RPMI7951 (cell line): ENCODE measurements around the gene PAGR1. TPM values are rescaled to one million over a fixed set of nuclear protein-coding genes. Genes with fewer than 3 reads are reported as not detected.
"Not testable (repeated sequence)": the region's sequence is repeated elsewhere in the genome, so short reads cannot be mapped to it uniquely, and the experiment has no call there.

Source experiments
- DNase-seq: peaks from one replicate; pipeline ENCODE4 v3.0.0-alpha.2; 2012; ENCODE audit warnings: low read depth
- total RNA-seq: library from RNA; depleted of rRNA; stranded (reverse); fragments of >200 nt; shearing (Covaris generic); gene quantifications from 2 replicates; pipeline ENCODE4 v1.2.3, GENCODE V29; 2014

Gene PAGR1
- total RNA-seq, 1 experiment from 2014 or later, result 22.8 TPM

GRCh38 chr16:29791845-29792807 is 23.8 kb upstream of the PAGR1 start:
- DNase-seq, result no peak

- DNase-seq, result not testable (repeated sequence)
Measured at GRCh38 chr16:29793153-29793552, 22.8 kb upstream of the PAGR1 start.

GRCh38 chr16:29794231-29794710 is 21.7 kb upstream of the PAGR1 start:
- no peak for DNase-seq

DNA sequence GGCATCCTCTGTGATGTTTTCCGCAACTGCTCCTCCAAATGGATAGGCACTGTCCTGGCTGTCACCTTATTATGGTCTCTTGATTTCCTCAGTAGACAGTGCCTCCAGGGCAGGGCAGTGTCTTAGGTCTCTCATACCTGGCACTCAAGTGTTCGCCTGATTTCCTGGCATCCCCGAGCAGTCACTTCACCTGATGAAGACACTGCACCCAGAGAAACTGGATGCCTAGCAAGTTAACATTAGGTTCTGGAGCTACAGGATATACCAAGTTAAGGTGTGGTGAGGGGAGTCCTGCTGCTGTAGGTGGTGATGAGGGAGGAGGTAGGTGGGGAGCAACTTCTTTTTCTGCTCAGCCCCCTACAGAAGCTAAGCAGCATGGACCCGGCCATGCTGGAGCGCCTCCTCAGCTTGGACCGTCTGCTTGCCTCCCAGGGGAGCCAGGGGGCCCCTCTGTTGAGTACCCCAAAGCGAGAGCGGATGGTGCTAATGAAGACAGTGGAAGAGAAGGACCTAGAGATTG is 13.5 kb upstream of the PAGR1 start:
- no peak for DNase-seq

DNA sequence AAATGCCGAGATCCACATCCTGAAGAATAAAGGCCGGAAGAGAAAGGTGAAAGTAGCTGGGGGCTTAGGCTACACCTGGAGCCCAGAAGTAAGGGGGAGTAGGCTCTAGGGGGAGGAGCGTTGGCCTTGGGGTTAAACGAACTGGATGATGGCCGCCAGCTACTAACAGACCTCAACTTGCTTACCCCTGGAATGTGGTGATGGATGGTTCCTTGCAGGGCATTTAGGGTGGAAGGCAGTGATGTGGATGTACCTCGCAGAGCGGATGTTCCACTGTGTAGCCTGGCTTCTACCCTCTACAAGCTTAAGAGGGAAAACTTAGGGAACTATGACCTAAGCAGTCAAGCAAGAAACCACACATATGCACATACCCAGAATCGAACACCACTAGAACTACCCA is 11.9 kb upstream of the PAGR1 start:
- no peak for DNase-seq

GRCh38 chr16:29804455-29805231 is 11.3 kb upstream of the PAGR1 start:
- peak; percentile 50 for DNase-seq

- peak; percentile 94 for DNase-seq
Measured at GRCh38 chr16:29805232-29806098, 10.5 kb upstream of the PAGR1 start.

GRCh38 chr16:29806099-29806579 is 9.8 kb upstream of the PAGR1 start, which contains the start of gene MAZ:
MAZ (plus strand) TSS chr16:29806529; CDS start chr16:29806702, 173 bp downstream.
- DNase-seq, result no peak

GRCh38 chr16:29806641-29807425 is 9.1 kb upstream of the PAGR1 start:
- peak; percentile 64 for DNase-seq

DNA sequence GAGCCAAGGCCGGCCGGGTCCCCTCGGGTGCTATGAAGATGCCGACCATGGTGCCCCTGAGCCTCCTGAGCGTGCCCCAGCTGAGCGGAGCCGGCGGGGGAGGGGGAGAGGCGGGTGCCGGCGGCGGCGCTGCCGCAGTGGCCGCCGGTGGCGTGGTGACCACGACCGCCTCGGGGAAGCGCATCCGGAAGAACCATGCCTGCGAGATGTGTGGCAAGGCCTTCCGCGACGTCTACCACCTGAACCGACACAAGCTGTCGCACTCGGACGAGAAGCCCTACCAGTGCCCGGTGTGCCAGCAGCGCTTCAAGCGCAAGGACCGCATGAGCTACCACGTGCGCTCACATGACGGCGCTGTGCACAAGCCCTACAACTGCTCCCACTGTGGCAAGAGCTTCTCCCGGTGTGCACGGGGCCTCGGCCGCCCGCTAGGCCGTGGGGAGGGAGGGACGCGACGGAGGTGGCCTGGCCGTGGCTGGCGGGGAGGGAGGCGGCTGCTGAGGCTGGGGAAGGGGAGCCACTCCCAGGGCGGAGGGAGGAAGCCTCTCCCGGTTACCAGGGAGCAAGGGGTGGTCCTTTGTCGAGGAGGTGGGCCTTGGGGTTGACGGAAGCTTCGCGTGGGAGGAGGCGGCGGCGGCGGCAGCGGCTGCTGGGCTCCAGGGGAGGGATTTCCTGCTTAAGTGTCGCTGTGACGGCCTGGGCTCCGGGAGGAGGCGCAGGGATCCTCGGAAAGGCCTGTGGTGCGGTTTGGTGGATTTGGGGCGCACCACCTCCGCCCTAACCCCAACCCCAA is 8.3 kb upstream of the PAGR1 start:
- DNase-seq, result peak; percentile 94

DNA sequence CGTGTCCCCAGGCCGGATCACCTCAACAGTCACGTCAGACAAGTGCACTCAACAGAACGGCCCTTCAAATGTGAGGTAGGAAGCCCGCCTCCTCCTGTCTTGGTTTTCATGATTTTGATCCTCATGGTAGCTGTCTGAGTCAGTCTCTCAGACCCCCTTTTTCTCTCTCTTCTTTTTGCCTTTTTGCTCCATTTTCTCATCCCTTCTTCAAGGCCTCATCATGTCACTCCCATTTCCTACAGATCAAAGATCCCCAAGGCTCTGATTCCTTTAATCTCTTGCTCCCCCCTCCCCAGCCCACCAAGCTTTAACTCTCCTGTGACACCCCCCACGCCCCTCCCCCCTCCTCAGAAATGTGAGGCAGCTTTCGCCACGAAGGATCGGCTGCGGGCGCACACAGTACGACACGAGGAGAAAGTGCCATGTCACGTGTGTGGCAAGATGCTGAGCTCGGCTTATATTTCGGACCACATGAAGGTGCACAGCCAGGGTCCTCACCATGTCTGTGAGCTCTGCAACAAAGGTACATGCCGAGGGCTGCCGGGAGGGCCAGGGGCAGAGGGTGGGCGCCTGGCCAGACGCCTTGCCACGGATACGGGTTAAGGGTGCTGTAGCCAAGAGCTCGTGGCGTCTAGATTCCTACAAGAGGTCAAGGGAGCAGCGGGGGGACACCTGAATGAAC is 7.6 kb upstream of the PAGR1 start:
- no peak for DNase-seq

- no peak for DNase-seq
Measured at GRCh38 chr16:29809031-29809747, 6.8 kb upstream of the PAGR1 start.

- DNase-seq, result no peak
Measured at GRCh38 chr16:29809850-29810698, 5.9 kb upstream of the PAGR1 start.

DNA sequence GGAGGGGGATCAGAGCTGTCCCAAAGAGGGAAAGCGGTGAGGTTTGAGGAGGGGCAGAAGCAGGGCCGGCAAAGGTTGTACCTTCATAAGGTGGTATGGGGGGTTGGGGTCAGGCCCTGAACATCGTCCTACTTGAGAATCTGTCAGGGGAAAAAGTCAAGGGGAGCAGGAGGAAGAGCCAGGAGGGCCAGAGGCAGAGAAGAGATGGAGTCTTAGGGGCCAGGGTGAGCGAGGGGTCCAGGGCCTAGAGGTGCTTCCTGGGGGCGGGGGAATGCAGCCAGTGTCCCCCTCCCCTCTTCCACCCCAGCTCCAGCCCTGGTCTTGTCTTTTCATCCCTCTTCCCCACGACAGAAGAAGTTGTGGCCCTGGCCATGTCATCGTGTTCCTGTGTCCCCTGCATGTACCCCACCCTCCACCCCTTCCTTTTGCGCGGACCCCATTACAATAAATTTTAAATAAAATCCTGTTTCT is 5.2 kb upstream of the PAGR1 start:
- DNase-seq, result no peak

- DNase-seq, result peak; percentile 98
Measured at GRCh38 chr16:29811170-29811895, 4.6 kb upstream of the PAGR1 start.
